HG03196 (cell line): ENCODE measurements around the gene SAP25.

Experiments
- ATAC-seq: cut with Tn5 transposase; IDR thresholded peaks from one replicate; pipeline ENCODE4 v1.9.1; 2021; ENCODE audit not compliant: unreplicated experiment

SAP25 gene

DNA sequence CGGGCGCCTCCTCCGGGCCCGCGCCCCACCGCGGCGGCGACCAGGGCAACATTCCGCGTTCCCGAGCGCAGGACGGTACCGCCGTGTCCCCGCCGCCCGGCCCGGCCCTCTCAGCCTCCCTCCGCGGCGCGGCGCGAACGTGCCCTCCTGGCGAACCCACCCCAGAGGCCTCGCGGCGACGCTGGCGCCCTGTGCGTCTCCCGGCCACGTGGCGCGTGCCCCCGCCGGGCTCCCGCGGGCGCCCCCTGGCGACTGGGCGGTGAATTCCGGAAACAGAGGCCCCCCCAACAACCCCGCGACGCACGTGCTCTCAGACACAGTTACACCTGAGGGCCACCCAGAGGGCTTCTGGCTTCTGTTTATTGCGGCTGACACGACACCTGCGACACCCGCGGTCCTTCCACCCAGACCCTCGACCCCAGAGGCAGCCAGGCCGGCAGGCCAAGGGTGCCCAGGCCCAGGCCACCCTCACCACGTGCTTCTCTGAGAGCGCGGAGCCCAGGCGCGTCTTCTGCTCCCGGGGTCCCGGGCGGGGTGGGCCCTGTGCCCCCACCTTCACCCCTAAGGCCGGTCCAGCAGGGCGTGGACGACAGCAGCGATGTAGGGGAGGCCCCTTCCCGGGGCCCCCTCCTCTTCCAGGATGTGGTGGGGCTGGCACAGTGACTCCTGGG is at the start of gene SAP25:
SAP25 (minus strand) TSS at position 210 of the 671 bp plus-strand sequence; CDS start at position 52, 158 bp downstream.
- ATAC-seq, result no peak

DNA sequence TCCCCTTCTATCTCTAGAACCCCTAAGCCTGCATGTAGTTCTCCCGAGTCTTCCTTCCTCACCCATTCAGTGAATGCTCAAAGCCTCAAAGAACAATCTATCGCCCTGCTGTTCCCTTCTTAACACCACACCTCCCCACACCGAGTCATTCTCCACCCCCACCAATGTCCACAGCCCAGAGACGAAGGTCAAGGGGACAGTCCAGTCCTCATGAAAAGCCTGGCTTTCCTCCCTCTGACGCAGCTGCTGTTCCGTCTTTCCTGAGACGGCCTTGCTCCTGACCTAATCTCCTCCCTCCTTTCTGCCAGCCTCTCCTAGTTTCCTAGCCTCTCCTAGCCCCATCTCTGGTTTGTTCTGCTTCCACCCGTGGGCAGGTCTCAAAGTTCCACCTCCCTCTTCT is 47.9 kb upstream of the SAP25 start:
- ATAC-seq, result no peak

DNA sequence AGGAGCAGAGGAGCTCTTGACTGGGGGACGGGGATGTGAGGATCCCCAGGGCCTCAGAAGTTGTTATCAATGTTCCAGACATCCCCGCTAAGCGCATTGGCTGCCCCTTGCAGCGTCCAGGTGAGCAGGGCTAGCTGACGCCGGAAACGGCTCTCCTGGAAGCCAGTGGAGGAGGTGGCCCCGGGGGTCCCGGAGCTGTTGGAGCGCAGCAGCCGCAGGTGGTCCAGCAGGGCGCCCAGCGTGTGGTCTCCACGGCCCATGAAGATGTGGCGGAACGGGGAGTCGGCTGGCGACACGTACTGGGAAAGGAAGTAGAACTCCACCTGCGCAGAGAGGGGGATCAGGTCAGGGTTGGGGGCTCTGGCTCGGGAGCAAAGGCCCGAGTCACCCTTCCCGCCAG is 47.1 kb upstream of the SAP25 start:
- ATAC-seq, result no peak

DNA sequence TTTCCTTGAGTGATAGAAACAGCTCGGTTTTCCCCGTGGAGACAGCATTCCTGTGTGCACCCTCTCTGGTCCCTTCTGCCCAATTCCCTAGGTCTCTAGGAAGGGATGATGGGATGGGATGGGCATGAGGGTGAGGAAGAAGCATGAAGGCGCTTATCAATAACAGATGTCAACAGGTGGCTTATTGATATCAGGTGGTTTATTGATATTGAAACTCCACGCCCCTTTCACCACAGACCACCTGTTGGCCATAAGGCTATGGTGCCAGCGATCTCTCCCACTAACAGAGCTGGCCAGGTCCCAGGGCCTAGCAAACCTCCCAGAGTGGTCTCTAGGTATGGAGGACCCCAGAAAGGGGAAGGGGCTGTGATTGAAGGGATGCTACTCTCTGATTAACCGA is 46.5 kb upstream of the SAP25 start:
- no peak for ATAC-seq

DNA sequence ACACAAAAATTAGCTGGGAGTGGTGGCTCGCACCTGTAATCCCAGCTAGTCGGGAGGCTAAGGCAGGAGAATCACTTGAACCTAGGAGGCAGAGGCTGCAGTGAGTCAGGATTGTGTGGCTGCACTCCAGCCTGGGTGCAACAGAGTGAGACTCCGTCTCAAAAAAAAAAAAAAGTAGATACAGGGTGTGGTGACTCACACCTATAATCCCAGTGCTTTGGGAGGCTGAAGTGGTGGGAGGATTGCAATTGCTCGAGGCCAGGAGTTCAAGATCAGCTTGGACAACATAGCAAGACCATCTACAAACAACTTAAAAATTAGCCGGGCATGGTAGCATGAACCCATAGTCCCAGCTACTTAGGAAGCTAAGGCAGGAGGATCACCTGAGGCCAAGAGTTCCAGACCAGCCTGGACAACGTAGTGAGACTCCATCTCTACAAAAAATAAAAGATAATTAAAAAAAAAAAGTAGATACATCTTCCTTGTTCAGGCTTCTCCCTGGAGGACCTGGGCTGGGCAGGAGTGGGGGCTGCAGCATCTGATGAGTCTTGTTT is 40.7 kb upstream of the SAP25 start:
- no peak for ATAC-seq

DNA sequence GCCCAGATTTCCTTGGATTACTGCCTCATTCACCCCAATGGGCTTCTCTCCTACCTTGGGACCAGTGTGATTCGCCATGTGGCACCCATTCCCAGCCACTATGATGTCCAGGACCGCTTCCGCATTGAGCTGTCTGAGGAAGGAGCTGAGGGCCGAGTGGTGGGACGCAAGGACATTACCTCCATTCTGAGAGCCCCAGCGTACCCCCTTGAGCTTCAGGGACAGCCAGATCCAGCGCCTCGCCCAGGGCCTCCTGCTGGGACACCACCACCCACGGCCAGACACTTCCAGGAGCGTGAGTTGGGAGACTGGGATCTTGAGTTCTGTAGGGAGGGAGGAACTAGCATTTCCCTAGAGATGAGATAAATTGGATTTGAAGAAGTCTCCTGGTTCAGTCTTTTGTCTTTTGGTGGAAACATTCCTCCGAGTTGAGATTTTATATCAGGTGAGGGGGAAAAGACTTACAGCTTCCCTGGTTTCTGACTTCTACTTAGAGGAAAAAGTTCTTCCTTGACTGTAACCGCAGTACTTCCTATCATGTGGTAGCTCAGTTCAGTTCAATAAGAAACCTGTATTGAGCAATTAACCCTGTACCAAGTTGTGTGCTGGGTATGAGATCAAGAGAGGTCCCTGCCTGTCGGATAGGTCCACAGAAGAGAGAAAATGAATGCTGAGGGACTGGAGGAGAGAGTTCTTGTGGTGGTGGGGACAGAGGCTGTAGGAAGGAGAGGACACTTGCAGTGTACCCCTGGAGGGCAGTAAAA is 39.9 kb upstream of the SAP25 start:
- no peak for ATAC-seq

DNA sequence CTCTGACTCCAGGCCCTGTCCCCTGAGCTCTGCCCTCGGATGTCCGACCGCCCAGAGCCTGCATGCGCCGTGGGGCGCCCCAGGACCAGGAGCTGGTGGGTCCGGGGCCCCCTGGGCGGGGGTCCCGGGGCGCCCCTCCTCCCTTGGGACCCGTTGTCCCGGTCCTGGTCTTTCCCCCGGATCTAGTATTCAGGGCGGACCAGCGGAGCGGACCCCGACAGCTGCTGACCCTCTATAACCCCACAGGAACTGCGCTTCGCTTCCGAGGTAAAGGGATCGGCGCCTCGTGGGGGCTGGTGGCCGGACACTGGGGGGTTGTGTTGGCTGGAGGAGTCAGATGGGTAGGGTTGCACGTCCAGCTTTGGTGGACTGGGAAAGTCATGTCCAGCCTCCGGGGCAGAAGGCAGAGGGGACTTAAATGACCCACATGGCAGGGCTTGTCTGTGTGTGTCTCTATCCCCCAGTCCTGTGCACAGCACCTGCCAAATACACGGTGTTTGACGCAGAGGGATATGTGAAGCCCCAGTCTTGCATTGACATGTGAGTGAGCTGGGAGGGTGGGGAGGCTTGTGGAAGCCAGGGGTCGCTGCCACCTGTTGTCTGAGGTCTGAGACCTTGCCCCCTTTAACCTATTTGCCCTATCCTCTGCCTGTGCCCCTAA is 39.2 kb upstream of the SAP25 start:
- ATAC-seq, result peak; percentile 5

DNA sequence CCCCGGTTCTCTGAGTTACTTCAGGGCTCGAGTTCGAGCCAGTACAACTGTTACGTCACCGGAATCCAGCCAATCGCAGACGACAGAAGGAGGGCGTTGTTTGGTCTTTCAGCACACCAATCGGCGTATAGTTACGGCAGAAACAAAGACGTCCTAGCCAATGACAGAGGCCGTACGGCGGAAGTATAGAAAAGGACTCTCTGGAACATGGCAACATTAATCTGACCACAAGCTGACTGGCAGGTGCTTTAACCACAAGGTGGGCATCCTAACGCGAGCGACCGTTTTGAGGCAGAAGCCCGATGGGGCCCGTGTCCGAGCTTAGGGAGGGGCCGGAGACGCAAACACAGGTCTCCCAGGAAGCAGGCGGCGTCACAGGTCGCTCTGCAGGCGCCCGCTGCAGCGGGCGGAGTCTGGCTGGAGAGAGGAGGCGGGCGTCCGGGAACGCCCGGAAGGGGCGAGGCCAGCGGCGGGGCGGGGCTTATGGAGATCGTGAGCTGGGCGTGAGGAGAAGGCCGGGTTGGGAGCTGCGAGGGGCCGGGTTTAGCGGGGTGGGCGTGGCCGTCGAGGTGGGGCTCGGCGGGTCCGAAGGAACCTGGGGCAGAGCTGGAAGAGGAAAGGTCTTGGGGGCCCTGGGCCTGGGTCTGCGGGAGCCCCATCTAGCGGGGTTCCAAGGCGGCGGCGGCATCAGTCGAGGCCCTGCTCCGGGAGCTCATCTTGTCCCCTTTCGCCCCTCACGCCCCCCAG is 38.5 kb upstream of the SAP25 start, which contains the start of gene MOSPD3:
MOSPD3 (plus strand) TSS at position 558 of the 747 bp plus-strand sequence. CDS start 252 bp downstream, outside the sequence.
- ATAC-seq, result peak; percentile 92

DNA sequence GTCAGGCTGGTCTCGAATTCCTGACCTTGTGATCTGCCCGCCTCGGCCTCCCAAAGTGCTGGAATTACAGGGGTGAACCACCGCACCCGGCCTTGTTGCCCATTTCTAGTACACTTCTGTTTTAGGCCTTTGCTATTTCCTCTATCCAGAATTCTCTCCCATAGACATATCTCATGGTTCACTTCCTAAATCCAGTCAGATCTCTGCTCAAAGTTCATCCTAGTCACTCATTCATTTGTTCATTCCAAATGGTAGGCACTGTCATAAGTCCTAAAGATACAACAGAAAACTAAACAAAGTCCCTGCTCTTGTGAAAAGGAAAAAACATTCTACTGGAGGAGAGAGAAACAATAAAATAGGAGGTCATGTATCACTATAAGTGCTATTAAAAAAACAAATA is 36.3 kb upstream of the SAP25 start:
- ATAC-seq, result no peak

DNA sequence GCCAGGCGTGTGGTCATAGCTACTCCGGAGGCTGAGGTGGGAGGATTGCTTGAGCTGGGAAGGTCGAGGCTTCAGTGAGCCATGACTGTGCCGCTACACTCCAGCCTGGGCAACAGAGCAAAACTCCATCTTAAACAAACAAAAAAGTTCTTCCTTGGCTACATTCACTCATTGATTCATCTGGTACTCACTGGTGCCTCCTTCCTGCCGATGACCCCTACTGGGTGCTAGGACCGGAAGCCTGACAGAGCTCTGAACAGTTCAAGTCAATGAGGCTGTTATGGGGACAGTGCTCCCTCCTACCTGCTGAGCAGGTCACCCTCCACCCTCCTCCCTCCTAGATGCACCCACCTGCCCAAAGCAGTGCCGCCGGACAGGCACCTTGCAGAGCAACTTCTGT is 33.4 kb upstream of the SAP25 start:
- no peak for ATAC-seq

DNA sequence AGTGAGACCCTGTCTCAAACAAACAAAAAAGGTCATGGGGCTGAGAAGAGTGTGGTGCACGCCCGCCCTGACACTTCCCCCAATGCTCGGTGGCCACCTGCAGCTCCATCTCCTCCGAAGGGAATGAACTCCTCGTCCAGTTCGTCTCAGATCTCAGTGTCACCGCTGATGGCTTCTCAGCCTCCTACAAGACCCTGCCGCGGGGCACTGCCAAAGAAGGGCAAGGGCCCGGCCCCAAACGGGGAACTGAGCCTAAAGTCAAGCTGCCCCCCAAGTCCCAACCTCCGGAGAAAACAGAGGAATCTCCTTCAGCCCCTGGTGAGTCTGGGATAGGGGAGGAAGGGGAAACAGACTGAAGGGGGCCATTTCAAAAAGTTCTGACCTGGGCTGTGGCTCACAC is 32.6 kb upstream of the SAP25 start:
- no peak for ATAC-seq

DNA sequence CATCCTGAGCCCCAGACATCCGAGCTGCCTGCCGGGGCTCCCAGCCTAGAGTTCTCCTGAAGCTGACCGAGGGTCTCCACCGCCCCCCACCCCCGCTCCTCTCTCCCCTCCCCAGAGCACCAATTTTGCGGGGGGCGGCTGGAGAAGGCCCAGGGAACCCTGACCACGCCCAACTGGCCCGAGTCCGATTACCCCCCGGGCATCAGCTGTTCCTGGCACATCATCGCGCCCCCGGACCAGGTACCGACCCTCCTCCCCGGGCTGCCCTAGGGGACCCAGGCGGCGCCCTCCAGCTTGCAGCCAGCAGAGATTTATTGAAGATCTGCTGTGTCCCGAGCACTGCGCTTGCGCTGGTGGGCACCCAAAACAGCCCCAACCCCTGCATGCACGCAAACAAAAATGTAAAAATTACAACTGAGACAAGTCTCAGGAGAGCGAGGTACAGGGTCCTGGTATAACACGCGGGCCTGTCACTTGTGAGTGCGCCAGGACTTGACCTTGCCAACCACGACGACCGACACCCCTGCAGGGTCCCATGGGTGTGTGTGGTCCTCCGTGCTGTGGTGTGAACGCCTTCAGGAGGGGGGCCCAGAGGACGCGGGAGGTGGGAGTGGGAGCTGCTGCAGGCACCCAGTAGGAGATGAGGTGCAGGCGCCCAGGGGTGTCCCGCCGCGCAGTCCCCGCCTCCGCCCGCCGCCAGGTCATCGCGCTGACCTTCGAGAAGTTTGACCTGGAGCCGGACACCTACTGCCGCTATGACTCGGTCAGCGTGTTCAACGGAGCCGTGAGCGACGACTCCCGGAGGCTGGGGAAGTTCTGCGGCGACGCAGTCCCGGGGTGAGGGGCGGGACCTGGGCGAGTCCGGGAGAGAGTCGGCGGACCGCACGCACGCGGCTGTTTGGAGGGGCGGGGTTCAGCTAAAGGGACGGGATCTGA is 31.5 kb upstream of the SAP25 start:
- peak; percentile 11 for ATAC-seq

DNA sequence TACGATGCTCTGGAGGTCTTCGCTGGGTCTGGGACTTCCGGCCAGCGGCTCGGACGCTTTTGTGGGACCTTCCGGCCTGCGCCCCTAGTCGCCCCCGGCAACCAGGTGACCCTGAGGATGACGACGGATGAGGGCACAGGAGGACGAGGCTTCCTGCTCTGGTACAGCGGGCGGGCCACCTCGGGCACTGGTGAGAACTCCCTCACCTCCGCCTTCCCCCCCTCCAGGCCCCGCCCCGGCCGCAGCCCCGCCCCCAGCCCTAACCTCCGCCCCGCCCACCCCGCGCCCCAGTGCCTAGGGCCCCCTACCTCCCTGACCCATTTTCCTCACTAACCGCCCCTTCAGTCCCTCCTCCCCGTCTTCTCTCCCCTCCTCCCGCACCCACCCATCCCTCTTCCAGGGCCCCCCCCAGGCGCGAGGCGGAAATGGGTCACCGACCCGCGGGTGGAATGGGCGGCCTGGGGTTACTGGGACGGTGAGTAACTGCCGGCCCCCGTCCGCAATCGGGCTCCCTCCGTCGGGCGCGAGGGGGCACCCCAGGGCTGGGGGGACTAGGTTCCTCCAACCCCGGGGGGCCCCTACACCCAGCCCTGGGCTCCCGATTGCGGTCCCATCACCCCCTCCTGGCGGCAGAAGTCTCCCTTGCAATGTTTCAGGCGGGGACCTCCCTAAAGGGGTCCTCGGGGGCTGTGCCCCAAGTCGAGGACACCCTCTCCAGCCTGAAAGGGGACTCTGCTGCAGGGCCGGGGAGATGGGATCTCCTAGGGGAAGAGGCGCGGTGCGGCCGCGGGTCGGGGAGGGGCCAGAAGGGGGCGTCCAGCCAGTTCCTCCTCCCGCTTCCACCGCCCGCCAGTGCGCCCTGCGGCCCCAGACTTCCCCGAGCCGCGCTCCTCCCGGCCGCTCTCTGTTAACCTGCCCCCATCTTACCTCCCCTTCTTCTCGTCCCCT is 30.6 kb upstream of the SAP25 start:
- ATAC-seq, result peak; percentile 47

DNA sequence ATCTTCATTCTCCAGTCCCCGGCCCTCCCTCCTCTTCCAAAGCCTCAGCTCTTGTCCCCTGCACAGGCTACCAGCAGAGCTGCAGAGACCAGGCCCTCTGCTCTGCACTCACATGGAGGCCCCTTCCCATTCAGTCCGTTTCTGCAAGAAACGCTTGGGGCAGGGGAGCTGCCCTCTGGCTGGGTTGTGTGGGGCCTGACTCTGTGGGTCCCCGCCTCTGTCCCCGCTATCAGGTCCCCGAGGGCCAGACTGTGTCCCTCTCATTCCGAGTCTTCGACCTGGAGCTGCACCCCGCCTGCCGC is 30.0 kb upstream of the SAP25 start:
- no peak for ATAC-seq

DNA sequence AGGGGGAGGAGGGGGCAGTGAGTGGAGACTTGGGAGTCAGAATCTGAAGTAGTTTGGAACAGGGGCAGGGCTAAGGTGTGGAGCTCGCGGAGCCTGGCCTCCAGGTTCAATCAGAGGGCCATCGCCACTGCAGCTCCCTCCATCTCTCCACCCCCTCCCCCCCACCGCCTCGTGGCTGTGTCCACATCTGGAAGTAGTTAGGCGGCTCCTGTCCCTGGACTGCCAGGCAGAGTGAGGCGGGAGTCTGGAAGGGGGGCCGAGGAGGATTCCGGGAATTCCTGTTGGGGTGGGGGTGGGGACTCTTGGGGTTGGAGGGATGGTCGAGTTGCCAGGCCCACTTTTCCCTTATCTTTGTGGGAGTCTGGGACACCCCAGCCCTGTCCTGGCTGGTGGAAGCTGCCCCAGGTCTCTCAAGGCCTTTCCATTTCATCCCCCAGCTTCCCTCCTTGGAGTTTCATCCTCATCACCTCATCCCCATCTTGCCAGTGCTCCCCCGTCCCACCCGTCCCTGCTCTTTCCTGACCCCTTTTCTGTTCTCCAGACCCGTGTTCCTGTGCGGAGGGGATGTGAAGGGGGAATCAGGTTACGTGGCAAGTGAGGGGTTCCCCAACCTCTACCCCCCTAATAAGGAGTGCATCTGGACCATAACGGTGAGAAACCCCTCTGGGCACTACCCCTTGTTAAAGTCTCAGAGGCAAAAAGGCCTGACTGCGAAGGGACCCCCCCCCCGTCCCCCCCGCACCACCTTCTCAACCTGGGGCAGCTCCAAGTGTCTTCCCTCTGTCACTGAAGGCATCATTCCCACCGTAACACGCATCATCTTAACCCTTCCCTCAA is 29.4 kb upstream of the SAP25 start:
- ATAC-seq, result no peak

DNA sequence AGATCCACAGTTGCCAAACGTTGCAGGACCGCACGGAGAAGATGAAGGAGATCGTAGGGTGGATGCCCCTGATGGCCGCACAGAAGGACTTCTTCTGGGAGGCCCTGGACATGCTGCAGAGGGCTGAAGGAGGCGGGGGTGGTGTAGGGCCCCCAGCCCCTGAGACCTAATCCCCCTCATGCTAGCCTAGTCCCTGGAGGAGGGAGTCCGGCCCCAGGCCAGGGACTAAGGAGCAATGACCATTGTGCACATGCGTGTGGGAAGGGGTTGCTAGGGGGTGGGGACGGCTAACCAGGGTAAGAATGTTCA is 27.0 kb upstream of the SAP25 start:
- no peak for ATAC-seq

DNA sequence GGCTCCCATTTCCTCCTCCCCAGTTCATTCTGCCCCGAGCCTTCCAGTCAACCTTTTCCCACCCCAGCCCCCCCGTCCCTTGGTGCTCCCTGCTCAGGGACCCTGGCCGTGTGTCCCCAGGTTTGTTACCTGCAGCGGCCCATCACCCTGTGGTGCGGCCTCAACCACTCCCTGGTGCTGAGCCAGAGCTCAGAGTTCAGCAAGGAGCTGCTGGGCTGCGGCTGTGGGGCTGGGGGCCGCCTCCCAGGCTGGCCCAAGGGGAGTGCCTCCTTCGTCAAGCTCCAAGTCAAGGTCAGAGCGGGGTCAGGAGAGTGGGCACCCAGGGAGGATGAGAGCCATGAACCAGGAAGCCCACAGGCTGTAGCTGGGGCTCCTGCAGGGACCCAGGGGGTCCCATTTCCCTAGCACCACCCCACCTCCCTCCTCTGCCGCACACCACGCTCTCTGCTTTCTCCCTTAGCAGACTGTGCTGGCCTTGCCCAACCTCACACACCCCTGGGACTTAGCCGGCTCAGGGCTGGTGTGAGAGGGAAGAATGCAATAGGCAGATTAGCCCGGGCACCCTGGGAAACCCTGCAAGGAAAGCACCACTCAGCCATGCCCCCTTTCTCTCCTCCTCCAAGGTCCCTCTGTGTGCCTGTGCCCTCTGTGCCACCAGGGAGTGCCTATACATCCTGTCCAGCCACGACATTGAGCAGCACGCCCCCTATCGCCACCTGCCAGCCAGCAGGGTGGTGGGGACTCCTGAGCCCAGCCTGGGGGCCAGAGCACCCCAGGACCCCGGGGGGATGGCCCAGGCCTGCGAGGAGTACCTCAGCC is 26.4 kb upstream of the SAP25 start:
- ATAC-seq, result no peak
